NCI-H748 treated with DMSO at 0.1 percent for 48 hours (cell line): Measurements from ENCODE around the gene AMPD3.

Experiments used
- DNase-seq: peaks from one replicate; lab custom pipeline; 2025; lab: John Stamatoyannopoulos, UW

AMPD3 gene

DNA sequence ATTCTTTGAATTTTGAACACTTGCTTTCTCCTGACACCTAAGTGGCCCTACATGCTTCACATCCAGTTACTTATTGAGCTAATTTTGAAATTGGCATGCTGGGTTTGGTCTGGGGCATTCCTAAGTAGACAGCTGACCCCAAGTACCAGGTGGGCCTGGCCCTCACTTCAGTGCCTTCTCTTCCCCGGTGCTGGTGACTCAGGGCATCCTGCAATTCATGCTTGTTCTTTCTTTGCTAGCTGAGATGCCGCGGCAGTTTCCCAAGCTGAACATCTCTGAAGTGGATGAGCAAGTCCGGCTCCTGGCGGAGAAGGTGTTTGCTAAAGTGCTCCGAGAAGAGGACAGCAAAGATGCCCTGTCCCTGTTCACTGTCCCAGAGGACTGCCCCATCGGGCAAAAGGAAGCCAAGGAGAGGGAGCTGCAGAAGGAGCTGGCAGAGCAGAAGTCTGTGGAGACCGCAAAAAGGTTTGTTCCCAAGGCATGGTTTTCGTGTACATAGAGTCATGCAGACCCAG is 6.3 kb downstream of the AMPD3 start:
- DNase-seq, result no peak

GRCh38 chr11:10462746-10463300 is 7.8 kb downstream of the AMPD3 start:
- no peak for DNase-seq

- DNase-seq, result no peak
Observed at GRCh38 chr11:10473371-10473770, 18.3 kb downstream of the AMPD3 start.

GRCh38 chr11:10474551-10474950 is 19.5 kb downstream of the AMPD3 start:
- DNase-seq, result no peak

GRCh38 chr11:10476342-10476741 is 21.3 kb downstream of the AMPD3 start:
- no peak for DNase-seq

DNA sequence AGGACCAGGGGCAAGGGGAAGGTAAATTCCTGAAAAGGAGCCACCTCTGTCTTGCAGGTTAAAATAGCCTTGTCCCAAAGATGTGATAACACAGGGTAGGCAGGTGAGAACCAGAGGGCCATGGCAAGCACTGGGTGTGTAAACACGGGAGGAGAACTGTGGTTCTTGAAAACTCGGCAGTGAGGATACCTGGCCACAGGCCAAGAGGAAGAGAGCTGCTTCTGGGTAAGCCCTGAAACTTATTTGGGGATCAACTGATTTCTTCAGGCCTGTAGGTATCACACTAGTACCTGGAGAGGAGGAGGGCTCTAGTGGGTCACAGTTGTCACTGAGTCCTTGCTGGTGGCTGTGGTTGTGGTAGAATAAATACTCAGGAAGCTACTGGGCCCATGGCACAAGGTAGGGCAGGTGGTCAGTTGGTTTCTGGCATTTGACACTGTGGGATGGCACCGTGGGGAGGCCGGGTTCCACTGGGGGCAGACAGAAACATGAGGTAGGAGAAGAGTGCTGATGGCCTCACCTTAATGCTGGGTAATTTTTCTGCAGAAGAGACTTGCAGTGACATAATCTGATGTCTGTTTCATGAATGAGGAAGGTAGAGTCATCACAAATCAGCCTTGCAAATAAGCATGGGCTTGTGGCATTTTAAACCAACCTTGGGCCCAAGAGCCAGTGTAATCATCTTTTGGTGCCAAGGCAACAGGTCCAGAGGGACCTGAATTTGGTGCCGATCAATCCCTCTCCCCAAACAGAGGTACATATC is 22.0 kb downstream of the AMPD3 start:
- DNase-seq, result no peak

GRCh38 chr11:10477690-10478046 is 22.6 kb downstream of the AMPD3 start:
- no peak for DNase-seq

- DNase-seq, result no peak
Observed at GRCh38 chr11:10478066-10478465, 23.0 kb downstream of the AMPD3 start.

DNA sequence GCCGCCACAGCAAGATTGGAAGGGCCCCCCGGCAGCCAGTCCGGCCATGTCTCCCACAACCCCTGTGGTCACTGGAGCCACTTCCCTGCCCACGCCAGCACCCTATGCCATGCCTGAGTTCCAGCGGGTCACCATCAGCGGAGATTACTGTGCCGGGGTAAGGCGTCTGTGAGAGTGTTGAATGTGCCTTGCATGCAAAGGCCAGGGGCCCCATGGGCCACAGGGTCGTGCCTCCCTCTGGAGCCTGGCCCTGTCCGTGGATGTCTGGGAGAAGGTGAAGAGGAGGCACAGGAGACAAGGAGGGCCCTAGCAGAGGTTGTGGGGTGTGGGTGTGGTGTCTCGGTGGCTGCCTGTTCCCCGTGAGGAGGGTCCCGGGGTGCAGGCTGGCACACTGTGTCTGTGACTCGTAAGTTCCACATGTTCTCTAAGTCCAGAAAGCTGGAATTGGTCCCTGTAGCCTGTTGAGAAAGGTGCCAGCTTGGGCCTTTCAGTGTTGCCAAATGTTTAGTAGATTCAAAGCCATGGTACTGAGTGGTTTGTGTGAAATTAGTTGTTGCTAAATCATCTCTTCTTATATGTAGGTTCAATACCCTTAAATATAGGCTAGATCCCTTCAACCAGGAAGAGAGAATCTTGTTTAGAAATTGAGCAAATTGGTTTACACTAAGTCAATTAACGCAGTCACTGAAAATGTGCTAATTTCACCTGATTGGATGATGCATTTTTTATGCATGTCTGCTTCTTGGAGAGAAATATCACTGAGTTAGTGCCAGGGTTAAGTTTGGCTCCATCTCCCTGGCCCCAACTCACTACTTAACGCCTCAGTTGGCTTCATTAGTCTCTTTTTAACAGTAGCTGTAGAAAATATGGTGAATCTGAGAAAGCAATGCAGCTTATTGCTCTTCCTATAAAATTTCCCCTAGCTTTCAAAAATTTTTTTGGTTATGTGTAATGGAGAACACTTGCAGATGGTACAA is 23.8 kb downstream of the AMPD3 start:
- DNase-seq, result no peak

DNA sequence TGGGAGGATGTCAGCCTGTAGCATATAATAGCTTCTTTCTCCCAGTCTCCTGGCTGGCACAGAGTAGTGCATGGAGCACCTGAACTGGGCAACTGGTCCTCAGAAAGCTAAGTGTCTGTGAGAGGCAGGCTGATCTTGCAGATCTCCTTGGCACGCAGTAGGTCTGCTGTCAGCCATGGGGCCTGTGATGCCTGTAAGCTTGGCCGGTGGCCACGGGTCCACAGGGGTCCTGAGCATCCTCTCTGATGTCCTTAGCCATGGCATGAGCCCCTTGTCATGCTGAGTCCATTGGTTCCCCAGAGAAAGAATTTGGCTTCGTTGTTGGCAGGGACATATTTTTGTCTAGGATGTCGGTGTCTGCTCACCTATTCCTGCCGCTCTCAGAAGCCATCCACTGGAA is 25.0 kb downstream of the AMPD3 start:
- DNase-seq, result no peak

GRCh38 chr11:10480760-10481159 is 25.7 kb downstream of the AMPD3 start:
- no peak for DNase-seq

GRCh38 chr11:10481560-10482349 is 26.7 kb downstream of the AMPD3 start:
- no peak for DNase-seq

GRCh38 chr11:10483174-10483573 is 28.1 kb downstream of the AMPD3 start:
- no peak for DNase-seq

GRCh38 chr11:10483584-10483983 is 28.5 kb downstream of the AMPD3 start:
- no peak for DNase-seq

DNA sequence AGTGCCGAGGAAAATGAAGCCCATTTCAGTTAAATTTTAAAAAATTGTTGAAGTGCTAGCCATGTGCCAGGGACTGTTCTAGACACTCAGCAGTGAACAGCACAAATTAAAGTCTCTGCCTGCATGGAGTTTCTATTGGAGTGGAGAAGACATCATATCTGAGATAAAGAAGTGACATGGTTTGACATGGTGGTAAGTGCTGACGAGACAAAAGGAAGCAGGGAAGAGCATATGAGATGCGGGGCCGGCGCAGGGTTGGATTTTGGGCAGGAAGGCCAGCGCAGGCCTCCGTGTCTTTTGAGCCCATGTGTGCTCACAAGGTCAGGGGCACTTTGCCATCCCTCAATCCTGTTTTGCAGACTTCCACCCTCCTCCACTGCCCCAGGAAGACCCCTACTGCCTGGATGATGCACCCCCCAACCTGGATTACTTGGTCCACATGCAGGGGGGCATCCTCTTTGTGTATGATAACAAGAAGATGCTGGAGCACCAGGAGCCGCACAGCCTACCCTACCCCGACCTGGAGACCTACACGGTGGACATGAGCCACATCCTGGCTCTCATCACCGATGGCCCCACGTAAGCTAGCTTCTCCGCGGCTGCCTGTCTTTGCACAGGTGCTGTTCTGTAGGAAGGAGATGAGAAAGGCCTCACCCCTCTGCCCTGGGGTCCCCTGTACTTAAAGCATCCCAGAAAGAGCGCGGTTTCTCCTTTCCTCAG is 29.6 kb downstream of the AMPD3 start:
- DNase-seq, result no peak

DNA sequence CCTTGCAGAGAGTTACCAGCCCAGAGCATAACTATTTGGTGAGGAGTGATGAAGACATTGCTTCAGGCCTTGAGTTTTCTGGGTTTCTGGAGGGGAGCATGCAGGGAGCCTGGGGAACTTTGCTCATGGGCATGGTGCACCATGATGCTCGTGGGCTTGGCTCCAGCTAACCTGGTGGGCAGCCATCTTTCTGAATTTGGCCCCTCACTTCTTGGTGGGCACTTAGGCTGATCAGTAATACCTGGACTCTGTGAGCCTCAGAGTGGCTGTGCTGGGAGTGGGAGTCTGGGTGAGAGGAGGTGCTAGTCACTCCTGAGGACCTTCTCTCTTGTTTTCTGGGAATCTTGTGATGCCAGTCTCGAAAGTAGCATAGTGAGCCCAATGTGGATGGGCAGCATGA is 30.6 kb downstream of the AMPD3 start:
- DNase-seq, result no peak

- DNase-seq, result no peak
Observed at GRCh38 chr11:10486161-10486840, 31.2 kb downstream of the AMPD3 start.

- DNase-seq, result no peak
Observed at GRCh38 chr11:10487002-10487647, 32.1 kb downstream of the AMPD3 start.

DNA sequence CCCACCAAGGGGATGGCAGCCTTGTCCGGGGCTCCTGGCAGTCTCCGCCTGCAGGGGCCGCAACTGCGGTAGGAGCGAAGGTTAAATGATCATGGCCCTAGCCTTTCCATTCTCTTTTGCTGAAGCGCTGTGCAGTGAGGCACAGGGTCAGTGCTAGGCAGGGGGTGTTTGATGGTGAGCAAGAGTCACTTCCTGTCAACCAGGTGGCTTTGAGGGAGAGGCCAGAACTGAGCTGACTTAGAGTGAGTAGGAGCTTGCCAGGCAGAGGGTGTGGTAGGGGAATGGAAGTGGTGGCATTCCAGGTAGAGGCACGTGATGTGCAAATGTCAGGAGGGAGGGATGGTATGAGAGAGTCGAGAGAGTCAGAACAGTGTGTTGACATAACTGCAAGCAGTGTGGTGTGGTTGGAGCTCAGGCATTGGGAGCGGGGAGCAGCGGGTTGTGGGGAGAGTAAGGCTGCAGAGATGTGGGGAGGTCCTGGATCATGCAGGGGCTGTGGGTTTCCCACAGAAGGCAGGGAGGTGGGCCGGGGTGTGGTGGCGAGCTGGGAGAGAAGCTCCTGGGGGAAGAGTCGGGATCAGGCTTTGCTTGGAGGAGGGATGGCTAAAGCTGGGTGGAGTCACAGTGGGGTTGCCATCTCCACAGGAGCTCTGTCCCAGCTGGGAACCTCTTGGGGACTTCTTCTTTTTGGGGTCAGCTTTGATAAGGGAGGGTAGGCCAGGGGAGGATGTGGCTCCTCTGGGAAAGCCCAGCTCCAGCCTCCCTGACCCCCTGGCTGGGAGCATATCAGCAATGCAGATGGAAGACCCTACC is 33.3 kb downstream of the AMPD3 start:
- no peak for DNase-seq
